ENCODE data around the gene AGPAT2.

DNA sequence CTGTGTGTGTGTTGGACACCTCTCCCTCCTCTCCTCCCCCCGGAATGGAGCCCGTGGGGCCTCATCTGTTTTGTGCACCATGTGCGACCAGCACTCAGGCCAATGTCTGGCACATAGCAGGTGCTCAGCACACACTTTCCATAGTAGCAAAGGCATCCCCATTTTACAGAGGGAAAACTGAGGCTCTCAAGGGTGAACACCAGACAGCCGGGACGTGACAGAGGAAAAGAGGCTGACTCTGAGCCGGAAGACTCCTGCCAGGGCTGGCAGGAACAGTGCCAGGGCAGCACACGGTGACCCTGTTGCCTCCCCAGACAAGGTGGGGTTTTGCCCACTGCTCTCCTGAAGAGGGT is 1.8 kb upstream of the AGPAT2 start:
- TF ChIP-seq, protein P1, sequence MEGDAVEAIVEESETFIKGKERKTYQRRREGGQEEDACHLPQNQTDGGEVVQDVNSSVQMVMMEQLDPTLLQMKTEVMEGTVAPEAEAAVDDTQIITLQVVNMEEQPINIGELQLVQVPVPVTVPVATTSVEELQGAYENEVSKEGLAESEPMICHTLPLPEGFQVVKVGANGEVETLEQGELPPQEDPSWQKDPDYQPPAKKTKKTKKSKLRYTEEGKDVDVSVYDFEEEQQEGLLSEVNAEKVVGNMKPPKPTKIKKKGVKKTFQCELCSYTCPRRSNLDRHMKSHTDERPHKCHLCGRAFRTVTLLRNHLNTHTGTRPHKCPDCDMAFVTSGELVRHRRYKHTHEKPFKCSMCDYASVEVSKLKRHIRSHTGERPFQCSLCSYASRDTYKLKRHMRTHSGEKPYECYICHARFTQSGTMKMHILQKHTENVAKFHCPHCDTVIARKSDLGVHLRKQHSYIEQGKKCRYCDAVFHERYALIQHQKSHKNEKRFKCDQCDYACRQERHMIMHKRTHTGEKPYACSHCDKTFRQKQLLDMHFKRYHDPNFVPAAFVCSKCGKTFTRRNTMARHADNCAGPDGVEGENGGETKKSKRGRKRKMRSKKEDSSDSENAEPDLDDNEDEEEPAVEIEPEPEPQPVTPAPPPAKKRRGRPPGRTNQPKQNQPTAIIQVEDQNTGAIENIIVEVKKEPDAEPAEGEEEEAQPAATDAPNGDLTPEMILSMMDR (conservative IDR thresholded peaks at IDR 0.05 in 1 of 2, IDR thresholded peaks at IDR 0.05 in 1 of 2; ENCODE audit: low read depth in 1 of 2, low read length in 2 of 2) = no peak
- TF ChIP-seq EZH2 (IDR thresholded peaks at IDR 0.05; ENCODE audit: low read length, missing control alignments) = no peak

Measured in fibroblast of lung (primary cell).